T1000 (cell line): Measurements from ENCODE around the gene ACTRT2.

Source experiments
- DNase-seq: peaks from one replicate; lab custom pipeline; 2025; ENCODE audit warnings: mixed read lengths; lab: John Stamatoyannopoulos, UW

The ACTRT2 gene

DNA sequence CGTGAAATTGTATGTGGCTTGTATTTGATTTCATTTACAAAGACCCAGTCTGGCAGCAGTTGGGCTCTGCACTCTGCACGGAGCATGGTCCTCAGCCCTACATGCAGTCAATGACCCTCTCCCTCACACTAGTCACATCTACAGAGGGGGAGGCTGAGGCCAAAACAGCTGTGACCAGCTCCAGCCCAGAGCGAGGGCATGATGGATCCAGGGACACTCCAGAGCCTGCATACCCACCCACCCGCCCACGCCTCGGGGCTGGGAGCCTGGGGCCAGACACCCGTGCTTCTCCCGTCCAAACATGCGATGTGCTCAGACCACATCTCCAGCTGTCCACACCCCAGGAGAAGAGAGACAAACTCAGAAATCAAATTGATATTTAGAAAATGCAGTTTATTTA is 33.8 kb downstream of the ACTRT2 start:
- no peak for DNase-seq

- no peak for DNase-seq
Observed at GRCh38 chr1:3056641-3057040, 35.4 kb downstream of the ACTRT2 start.

GRCh38 chr1:3058263-3059030 is 37.2 kb downstream of the ACTRT2 start:
- DNase-seq: no peak

DNA sequence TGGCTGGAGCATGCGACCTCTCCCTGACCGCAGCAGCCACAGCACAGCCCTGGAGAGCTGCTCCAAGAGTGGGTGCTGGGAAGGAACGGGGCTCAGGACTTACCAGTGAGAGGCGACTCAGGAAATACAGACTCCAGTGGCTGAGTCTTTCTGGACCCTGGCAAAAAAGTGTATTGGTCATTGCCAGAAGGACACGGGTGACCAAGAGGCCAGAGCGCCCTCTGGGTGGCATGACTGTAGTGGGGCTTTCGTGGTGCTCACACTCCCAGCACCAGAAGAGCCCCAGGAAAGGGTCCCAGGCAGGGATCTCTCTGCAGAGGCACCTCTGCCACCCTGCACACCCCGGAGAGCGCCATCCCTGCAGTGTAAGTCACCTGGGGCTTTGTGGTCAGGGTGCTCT is 38.9 kb downstream of the ACTRT2 start:
- DNase-seq: no peak

DNA sequence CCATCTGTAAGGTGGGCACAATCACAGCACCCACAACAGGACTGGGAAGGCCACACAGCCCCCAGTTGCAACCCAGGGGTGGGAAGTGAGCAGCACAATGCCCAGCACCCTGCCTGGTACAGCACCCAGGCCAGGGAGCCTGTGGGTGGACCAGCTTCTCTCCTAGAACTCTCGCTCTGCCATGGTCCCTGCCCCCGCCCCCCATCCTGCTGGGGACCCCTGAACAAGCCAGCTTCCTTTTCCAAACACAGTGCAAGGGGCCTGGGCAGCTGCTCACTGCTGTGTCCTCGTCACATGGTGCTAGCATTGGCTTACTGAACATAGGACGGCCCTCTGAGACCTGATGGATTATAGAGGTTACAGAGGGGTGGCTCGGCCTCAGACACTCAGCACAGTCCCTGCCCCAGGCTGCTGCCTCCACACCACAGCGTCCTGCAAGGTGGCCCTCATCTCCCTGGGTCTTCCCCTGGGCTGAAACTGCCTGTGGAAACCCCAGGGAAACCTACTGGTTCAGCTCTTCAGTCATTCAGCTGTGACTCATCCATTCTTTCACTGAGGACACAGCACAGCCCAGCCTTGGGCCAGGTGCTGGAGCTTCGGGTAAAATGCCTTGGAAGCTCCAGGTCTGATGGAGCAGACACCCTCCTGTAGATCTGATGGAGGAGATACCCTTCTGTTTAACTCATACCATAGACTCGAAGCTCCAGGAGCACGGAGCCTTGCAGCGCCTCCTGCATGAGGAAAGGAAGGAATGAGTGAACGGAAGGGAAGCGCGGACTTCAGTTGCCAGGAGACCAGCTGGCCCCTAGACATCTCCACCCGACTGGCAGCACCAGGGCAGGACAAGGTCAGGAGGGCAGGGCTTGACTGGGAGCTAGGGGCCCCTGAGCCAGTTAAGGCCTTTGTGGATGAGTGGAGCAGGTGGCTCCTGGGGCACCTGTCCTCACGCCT is 39.6 kb downstream of the ACTRT2 start:
- DNase-seq: no peak

GRCh38 chr1:3061566-3061965 is 40.3 kb downstream of the ACTRT2 start:
- DNase-seq: no peak

GRCh38 chr1:3061981-3062615 is 40.8 kb downstream of the ACTRT2 start:
- no peak for DNase-seq

DNA sequence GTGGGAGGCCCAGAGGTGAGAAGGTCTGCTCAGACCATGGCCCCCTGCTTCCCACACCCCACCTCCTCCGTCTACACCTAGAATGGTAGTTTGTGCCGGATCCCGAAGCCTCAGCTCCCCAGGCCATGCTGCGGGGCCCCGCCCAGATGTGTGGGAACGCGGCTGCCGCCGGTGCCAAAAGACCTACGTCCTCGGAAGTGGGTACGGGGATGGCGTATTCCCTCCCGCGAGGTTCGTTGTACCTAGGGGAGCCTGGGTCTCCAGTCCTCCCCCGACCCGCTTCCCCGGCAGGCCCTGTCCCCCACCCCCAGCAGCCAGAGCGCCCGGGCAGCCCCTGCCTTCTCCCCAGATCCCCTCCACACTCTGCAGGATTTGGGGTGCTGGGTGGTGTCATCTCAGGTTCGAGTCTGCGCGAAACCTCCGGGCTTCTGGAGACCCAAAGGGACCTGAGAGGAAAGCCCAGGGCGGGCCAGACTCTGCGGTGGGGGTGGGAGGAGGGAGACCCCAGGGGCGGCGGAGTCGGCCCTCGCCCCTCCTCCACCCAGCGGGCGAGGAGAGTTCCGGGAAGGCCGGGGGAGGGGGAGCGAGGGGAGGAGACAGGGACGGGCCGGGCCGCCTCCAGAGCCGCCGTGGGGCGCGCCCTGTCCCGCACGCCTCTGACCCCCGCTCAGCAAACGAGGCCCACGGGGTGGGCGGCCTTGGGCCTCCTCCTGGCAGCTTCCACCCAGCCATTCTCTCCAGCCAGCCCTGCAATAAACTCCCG is 41.5 kb downstream of the ACTRT2 start:
- DNase-seq: no peak

DNA sequence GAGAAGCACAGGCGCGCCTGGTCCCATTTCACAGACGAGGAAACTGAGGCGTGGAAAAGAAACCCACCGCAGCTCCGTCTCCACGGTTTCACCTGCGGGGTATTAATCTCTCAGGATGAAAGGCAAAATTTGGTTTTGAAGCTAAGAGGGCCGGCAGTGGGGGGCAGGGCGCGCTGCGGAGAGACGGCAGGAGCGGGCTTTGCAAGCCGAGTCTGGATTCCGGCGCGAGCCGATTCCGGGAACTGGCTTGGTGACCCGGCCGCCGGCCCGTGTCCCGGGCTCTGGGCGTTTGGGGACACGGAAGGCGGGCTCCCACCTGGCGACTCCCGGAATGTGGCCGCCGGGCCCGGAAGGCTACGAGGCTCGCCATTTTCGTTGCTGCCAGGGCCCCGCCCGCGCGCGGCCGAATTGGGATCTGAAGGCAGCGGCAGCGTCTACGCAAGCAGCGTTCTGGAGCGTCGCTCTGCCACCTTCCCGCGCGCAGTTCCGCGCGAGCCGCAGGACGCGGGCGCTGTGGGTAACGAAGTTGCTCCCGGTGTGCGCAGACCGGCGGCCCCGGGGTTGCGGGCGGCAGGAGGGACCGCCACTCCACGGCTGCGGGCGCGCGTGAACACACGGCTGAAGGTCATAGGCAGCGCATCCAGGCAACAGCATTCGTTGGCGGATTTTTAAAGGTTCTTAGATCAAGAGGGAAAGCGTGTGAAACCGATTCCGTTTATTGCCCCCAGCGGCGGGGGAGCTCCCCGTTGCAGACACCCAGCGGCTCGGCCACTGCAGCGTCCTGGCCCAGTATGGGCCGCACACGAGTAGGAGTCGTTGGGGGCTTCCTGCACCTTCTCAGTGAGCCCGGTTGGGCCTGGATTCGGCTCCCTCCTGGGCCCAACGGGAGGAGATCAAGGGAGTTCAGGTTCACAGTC is 42.4 kb downstream of the ACTRT2 start:
- no peak for DNase-seq

GRCh38 chr1:3064296-3064850 is 43.1 kb downstream of the ACTRT2 start:
- no peak for DNase-seq

GRCh38 chr1:3064901-3065300 is 43.6 kb downstream of the ACTRT2 start:
- no peak for DNase-seq

GRCh38 chr1:3065396-3065795 is 44.1 kb downstream of the ACTRT2 start:
- DNase-seq: no peak

DNA sequence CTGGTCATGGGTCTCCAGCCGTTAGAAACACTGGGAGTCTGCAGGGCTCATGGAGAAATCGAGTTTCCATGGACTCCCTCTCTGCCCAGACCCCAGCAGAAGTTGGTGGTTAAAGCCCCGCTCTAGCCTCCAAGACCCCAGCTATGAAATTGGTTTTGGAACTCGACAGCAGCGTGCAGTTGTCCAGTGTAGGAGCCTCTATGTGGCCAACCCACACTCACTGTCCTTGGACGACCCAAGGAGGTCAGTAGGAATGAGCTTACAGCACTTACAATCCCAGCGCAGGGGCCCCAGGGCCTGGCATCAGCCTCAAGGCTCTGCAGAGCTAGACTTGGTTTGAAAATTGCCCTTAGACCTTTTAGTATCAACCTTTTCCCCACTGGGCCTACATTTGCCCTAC is 44.5 kb downstream of the ACTRT2 start:
- no peak for DNase-seq

DNA sequence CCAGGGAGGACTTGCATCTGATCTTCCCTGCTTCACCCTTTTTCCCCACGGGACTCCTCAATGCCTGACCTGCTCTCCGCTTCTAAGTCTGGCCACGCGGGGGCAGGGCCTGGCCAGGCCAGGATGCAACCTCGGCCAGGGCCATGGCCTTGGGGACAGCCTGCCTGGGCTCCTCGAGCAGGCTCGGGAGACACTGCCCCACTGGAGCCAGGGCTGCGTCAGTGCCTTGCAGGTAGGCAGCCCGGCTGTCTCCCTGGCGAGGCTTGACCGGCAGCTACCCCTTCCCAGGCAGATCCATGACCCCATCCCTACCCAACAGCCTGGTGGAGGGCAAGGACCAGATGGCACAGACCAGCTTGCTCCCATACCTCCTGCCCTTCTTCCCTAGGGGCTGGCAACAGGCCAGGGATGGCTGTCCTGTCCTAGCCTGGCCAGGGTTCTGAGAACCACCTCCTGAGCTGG is 45.0 kb downstream of the ACTRT2 start:
- no peak for DNase-seq

GRCh38 chr1:3066826-3067225 is 45.6 kb downstream of the ACTRT2 start:
- DNase-seq: no peak

DNA sequence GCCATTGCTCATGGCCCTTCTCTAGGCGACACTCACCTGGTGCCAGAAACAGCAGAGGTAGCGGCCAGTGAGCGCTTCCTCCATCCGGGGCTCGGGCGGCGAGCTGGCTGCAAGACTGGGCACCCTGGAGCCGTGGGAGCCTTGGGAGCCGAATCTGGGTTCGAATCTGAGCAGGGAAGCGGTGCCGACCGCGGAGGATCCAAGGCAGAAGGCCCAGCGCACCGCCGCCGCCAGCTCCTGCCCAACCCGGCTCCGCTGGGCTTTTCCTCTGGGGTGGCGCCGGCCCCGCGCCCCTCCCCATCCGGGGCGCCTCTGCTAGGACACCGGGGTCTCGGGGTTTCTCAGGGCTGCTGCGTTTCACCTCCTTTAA is 46.0 kb downstream of the ACTRT2 start:
- DNase-seq: no peak

- DNase-seq: no peak
Observed at GRCh38 chr1:3067671-3068563, 46.6 kb downstream of the ACTRT2 start.

DNA sequence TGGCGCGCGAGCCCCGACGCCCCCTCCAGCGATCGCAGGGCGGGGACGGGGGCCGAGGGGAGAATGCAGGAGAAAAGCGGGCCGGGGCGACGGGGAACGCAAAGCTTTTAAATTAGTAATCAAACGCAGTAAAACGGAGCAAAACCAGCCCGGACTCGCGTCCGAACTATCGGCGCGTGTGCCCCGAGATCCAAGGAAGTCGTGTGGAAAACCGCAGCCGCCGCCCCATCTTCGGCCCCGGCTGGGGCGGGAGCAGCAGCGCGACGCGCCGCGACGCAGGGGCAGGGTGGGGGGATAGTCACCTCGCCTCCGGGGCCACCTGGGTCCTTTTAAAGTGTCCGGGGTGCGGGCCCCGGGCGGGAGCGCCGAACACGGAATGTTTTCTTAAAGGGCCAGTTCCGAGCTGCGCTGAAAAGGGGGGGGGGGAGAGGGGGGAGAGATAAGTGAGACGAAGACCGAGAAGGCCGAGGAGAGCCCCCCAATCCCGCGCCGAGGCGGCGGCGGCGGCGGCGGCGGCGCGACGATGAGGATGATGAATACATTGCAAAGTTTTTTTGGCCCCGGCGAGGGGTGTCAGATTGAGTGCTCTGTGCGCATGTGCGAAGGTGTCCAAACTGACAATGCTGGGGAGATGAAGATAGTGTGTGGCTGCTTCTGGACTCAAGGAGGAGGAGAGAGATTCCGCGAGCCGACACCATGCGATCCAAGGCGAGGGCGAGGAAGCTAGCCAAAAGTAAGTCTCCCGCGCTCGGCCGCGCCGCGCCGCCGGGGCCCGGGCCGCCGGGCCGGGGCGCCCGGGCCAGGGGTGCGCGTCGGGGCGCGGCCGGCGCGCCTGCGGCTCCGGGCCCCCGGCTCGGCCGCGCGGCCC is 47.5 kb downstream of the ACTRT2 start, which contains the start of gene PRDM16:
Gene PRDM16, plus strand, starts transcription at position 640 of the 868 bp plus-strand sequence. Its CDS starts 57 bp downstream, at position 697.
- no peak for DNase-seq
